PC-9 (cell line): Measurements from ENCODE around the gene MOB4.

Experiments used
- CTCF ChIP-seq: fragments of 200-600 bp; sonication (generic); conservative IDR thresholded peaks from 2 replicates; pipeline ENCODE4 v1.6.1; 2017; ENCODE audit warnings: mixed run types, antibody characterized with exemption, mild to moderate bottlenecking, moderate library complexity
- EZH2 ChIP-seq: fragments of 200-600 bp; sonication (generic); IDR thresholded peaks from 2 replicates; pipeline ENCODE4 v1.8.0; 2017; ENCODE audit warnings: antibody characterized with exemption, low read depth

- TF ChIP-seq CTCF (no peak), EZH2 (no peak)
Measured at GRCh38 chr2:197548582-197548981, 32.7 kb downstream of the MOB4 start.
